WTC11 (cell line): ENCODE results near the gene KCNQ4. TPM values are rescaled to one million over a fixed set of nuclear protein-coding genes. Genes with fewer than 3 reads are reported as not detected.

ENCODE experiments used
- ATAC-seq: fragments of 200-7000 bp; cut with Tn5 transposase; 2 replicates; pipeline ENCODE4 v1.10.0; 2021; ENCODE audit warnings: mild to moderate bottlenecking, moderate library complexity
- CTCF ChIA-PET: fragments of 300-600 bp; sonication (Branson Sonifier 250); formaldehyde crosslinking; loops from one replicate; lab custom pipeline; 2021; ENCODE audit warnings: antibody characterized with exemption; lab: Charles Lee
- POLR2A ChIA-PET: fragments of 350-600 bp; sonication (Branson Sonifier 250); formaldehyde crosslinking; loops from one replicate; lab custom pipeline; 2021; ENCODE audit warnings: antibody characterized with exemption; lab: Charles Lee
- DNase-seq: peaks from one replicate; pipeline ENCODE4 v3.0.0; 2021; ENCODE audit warnings: low spot score
- H3K27ac Mint-ChIP-seq: 2 replicates; pipeline ENCODE4 v1.8.0; 2021; ENCODE audit warnings: mixed read lengths
- H3K27me3 Mint-ChIP-seq: 2 replicates; pipeline ENCODE4 v1.8.0; 2021; ENCODE audit warnings: low read depth, mild to moderate bottlenecking, moderate library complexity, mixed read lengths
- H3K36me3 Mint-ChIP-seq: 2 replicates; pipeline ENCODE4 v1.8.0; 2021; ENCODE audit warnings: mixed read lengths
- H3K4me1 Mint-ChIP-seq: 2 replicates; pipeline ENCODE4 v1.8.0; 2022; ENCODE audit warnings: mixed read lengths
- H3K4me3 Mint-ChIP-seq: 2 replicates; pipeline ENCODE4 v1.8.0; 2021; ENCODE audit warnings: mild to moderate bottlenecking, moderate library complexity, mixed read lengths
- H3K9me3 Mint-ChIP-seq: 2 replicates; pipeline ENCODE4 v1.8.0; 2021; ENCODE audit warnings: mixed read lengths
- AFF4 ChIP-seq: sonication (generic); formaldehyde crosslinking; IDR thresholded peaks from 2 replicates; pipeline ENCODE4 v1.8.1; 2023; ENCODE audit warnings: mild to moderate bottlenecking, missing genetic modification reagents, borderline replicate concordance
- CDX4 ChIP-seq: fragments of 250-450 bp; sonication (Bioruptor Pico); IDR thresholded peaks from 2 replicates; pipeline ENCODE4 v1.9.0; 2021; ENCODE audit warnings: moderate library complexity, mild to moderate bottlenecking, inconsistent platforms, borderline replicate concordance
- E2F1 ChIP-seq: sonication (generic); formaldehyde crosslinking; IDR thresholded peaks from 2 replicates; pipeline ENCODE4 v1.8.0; 2022; ENCODE audit warnings: mild to moderate bottlenecking, missing genetic modification reagents
- E2F4 ChIP-seq: sonication (generic); formaldehyde crosslinking; IDR thresholded peaks from 2 replicates; pipeline ENCODE4 v1.8.1; 2022; ENCODE audit warnings: low read depth, mild to moderate bottlenecking, moderate library complexity, missing genetic modification reagents, borderline replicate concordance
- ERG ChIP-seq: fragments of 250-450 bp; sonication (Bioruptor Pico); IDR thresholded peaks from 2 replicates; pipeline ENCODE4 v1.8.0; 2021; ENCODE audit warnings: mild to moderate bottlenecking
- FOXK1 ChIP-seq: sonication (generic); formaldehyde crosslinking; IDR thresholded peaks from 2 replicates; pipeline ENCODE4 v1.8.0; 2022; ENCODE audit warnings: mild to moderate bottlenecking, moderate library complexity, missing genetic modification reagents
- GABPB1 ChIP-seq: sonication (generic); formaldehyde crosslinking; IDR thresholded peaks from 2 replicates; pipeline ENCODE4 v1.8.1; 2023; ENCODE audit warnings: mild to moderate bottlenecking, missing genetic modification reagents
- GTF2I ChIP-seq: fragments of 250-450 bp; sonication (Bioruptor Pico); conservative IDR thresholded peaks from 2 replicates; pipeline ENCODE4 v1.4.0; 2021; ENCODE audit warnings: mild to moderate bottlenecking
- IRF2 ChIP-seq: sonication (generic); formaldehyde crosslinking; IDR thresholded peaks from 2 replicates; pipeline ENCODE4 v1.8.0; 2022; ENCODE audit warnings: low read depth, missing genetic modification reagents, borderline replicate concordance
- MLX ChIP-seq: sonication (generic); formaldehyde crosslinking; IDR thresholded peaks from 2 replicates; pipeline ENCODE4 v1.8.1; 2023; ENCODE audit warnings: mild to moderate bottlenecking, missing genetic modification reagents, moderate library complexity
- NFATC4 ChIP-seq: fragments of 250-450 bp; sonication (Bioruptor Pico); IDR thresholded peaks from 2 replicates; pipeline ENCODE4 v1.9.0; 2021; ENCODE audit warnings: mild to moderate bottlenecking
- NFE2L1 ChIP-seq: sonication (generic); formaldehyde crosslinking; IDR thresholded peaks from 2 replicates; pipeline ENCODE4 v1.8.1; 2023; ENCODE audit warnings: missing genetic modification reagents
- NR3C1 ChIP-seq: sonication (generic); formaldehyde crosslinking; conservative IDR thresholded peaks from 2 replicates; pipeline ENCODE4 v1.8.1; 2023; ENCODE audit warnings: low read depth, mild to moderate bottlenecking, missing genetic modification reagents
- SOX15 ChIP-seq: fragments of 250-450 bp; sonication (Bioruptor Pico); IDR thresholded peaks from 2 replicates; pipeline ENCODE4 v1.9.0; 2021; ENCODE audit warnings: mild to moderate bottlenecking
- TP53 ChIP-seq: sonication (generic); formaldehyde crosslinking; IDR thresholded peaks from 2 replicates; pipeline ENCODE4 v1.8.1; 2023; ENCODE audit warnings: mild to moderate bottlenecking, missing genetic modification reagents
- ZBTB21 ChIP-seq: sonication (generic); formaldehyde crosslinking; IDR thresholded peaks from 2 replicates; pipeline ENCODE4 v1.8.1; 2023; ENCODE audit warnings: mild to moderate bottlenecking, missing genetic modification reagents, borderline replicate concordance
- ZMAT4 ChIP-seq: fragments of 250-450 bp; sonication (Bioruptor Pico); IDR thresholded peaks from 2 replicates; pipeline ENCODE4 v1.9.0; 2021; ENCODE audit warnings: mild to moderate bottlenecking
- ZNF317 ChIP-seq: sonication (generic); formaldehyde crosslinking; IDR thresholded peaks from 2 replicates; pipeline ENCODE4 v1.8.1; 2023; ENCODE audit warnings: low read depth, mild to moderate bottlenecking, moderate library complexity, missing genetic modification reagents, borderline replicate concordance
- ZNF416 ChIP-seq: fragments of 250-450 bp; sonication (Bioruptor Pico); IDR thresholded peaks from 2 replicates; pipeline ENCODE4 v1.9.0; 2021; ENCODE audit warnings: mild to moderate bottlenecking, inconsistent platforms
- total RNA-seq: library from RNA; stranded (reverse); gene quantifications from 3 replicates; pipeline ENCODE4 v1.2.3, GENCODE V29; 2021

KCNQ4 gene
- total RNA-seq, 1 experiment from 2014 or later = 4.0 TPM

GRCh38 chr1:40818264-40818961, 34.8 kb downstream of the KCNQ4 start (continued):
- no peak for TF ChIP-seq IRF2 (CRISPR knock-in tag)
- no peak for TF ChIP-seq ERG (CRISPR knock-in tag)
- no peak for TF ChIP-seq AFF4 (CRISPR knock-in tag)
- TF ChIP-seq NFE2L1 = no peak
- no peak for TF ChIP-seq GABPB1 (CRISPR knock-in tag)
- TF ChIP-seq FOXK1 (CRISPR knock-in tag) = no peak
- no peak for TF ChIP-seq TP53 (CRISPR knock-in tag)
- no peak for TF ChIP-seq ZMAT4 (CRISPR knock-in tag)
- TF ChIP-seq GTF2I (CRISPR knock-in tag) = no peak
- TF ChIP-seq NR3C1 = no peak
- TF ChIP-seq ZNF317 (CRISPR knock-in tag) = no peak

GRCh38 chr1:40819101-40819500, 35.5 kb downstream of the KCNQ4 start:
- Mint-ChIP-seq H3K9me3 (no peaks in the 10 kb centered on the region), H3K27me3 (peaks cover 21% of the 10 kb centered on the region), H3K4me1 (peaks cover 11% of the 10 kb centered on the region; the same call in 1 of the 2 replicates), H3K27ac (no peak overlapping the region), H3K4me3 (peak overlapping the region; percentile 68), H3K36me3 (no peaks in the 10 kb centered on the region)
- ATAC-seq = no peak
- ChIA-PET CTCF (interaction anchor here (0.8 to 1.3 kb wide), 5 partner anchors 13 to 134 kb away, joined by 3 to 5 read pairs (median 3); partner anchors contain the start of gene CITED4), POLR2A (no interaction called here)
- DNase-seq = no peak
- no peak for TF ChIP-seq MLX (CRISPR knock-in tag)
- TF ChIP-seq, all 79 proteins: peak for 0

GRCh38 chr1:40820251-40820797, 36.7 kb downstream of the KCNQ4 start:
- Mint-ChIP-seq H3K36me3 (no peaks in the 10 kb centered on the region), H3K27ac (no peak overlapping the region), H3K4me3 (no peak overlapping the region), H3K27me3 (peaks cover 21% of the 10 kb centered on the region), H3K9me3 (no peaks in the 10 kb centered on the region), H3K4me1 (peaks cover 23% of the 10 kb centered on the region)
- ATAC-seq = peak; percentile 29
- TF ChIP-seq E2F1 (CRISPR knock-in tag) (no peak), CDX4 (CRISPR knock-in tag) (no peak), ZBTB21 (CRISPR knock-in tag) (no peak), NFATC4 (CRISPR knock-in tag) (no peak), E2F4 (no peak), ZNF416 (CRISPR knock-in tag) (no peak), ZMAT4 (CRISPR knock-in tag) (no peak), SOX15 (CRISPR knock-in tag) (no peak)
- ChIA-PET POLR2A (interaction anchor here (1.6 kb wide), 1 partner anchor 129 kb away, joined by 3 read pairs; no protein-coding TSS in a partner anchor), CTCF (interaction anchor here (1.0 to 1.6 kb wide), 6 partner anchors 17 to 190 kb away, joined by 4 to 7 read pairs (median 5); no protein-coding TSS in a partner anchor)
- peak; percentile 50 for DNase-seq
